T47D (cell line): ENCODE results near the gene DSCAML1.

Source experiments
- DNase-seq, 2 experiments: peaks; one replicate each; pipeline versions ENCODE4 v3.0.0 to v3.0.0-alpha.2; 2011 to 2012; ENCODE audit warnings: low read depth in 1 of 2, low spot score in 1 of 2
- JUND ChIP-seq: IDR thresholded peaks from 2 replicates; pipeline ENCODE4 v1.6.1; 2012; ENCODE audit warnings: low read depth
- in situ Hi-C: cut with HindIII; loops from 2 replicates; pipeline ENCODE4 v1.10.0; 2016; ENCODE audit warnings: low sequenced_read_pairs, low pct_unique_long_range_greater_than_20kb

Gene DSCAML1

DNA sequence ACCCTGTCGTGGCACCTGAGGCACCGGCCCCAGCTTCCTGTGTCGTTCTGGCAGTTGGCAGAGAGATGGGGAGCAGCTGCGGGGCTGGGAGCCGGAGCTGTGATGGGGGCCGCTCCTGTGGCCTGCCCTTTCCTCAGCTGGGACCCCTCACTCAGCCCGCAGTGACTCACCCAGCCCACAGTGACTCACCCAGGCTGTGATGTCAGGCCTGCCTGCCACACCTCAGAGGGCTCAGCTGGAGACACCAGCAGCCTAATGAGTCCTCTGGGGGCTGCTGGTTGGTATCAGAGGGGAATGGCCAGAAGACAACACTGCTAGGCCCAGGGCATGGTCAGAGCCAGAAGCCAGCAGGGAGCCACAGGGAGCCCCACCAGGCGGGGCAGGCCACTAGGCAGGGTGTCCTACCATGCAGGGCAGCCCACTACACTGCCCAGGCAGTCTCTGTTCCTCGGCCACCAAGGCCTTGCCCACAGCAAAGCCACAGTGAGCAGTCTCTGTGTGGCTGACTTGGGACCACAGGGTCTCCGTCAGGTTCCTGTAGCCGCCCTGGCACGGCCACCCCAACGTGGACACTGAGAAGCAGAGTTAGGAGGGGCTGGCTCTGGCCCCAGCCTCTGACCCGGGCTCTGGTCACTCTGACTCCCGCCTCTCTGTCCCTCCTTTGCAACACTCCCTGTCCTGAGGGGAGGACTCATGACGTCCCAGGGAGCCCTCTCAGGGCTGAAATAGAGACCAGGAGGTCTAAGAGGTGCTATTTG lies 31.8 kb upstream of the DSCAML1 start:
- TF ChIP-seq JUND = no peak
- in situ Hi-C loops = no loop called here
- DNase-seq = no peak

GRCh38 chr11:117827521-117828511 lies 30.8 kb upstream of the DSCAML1 start:
- no peak for DNase-seq
- no peak for TF ChIP-seq JUND
- in situ Hi-C loops = no loop called here

GRCh38 chr11:117826832-117827231 lies 29.8 kb upstream of the DSCAML1 start:
- in situ Hi-C loops = no loop called here
- no peak for DNase-seq
- no peak for TF ChIP-seq JUND

GRCh38 chr11:117826190-117826570 lies 29.2 kb upstream of the DSCAML1 start:
- in situ Hi-C loops = no loop called here
- no peak for DNase-seq
- no peak for TF ChIP-seq JUND

GRCh38 chr11:117825538-117826189 lies 28.6 kb upstream of the DSCAML1 start:
- no peak for DNase-seq
- in situ Hi-C loops = no loop called here
- no peak for TF ChIP-seq JUND

DNA sequence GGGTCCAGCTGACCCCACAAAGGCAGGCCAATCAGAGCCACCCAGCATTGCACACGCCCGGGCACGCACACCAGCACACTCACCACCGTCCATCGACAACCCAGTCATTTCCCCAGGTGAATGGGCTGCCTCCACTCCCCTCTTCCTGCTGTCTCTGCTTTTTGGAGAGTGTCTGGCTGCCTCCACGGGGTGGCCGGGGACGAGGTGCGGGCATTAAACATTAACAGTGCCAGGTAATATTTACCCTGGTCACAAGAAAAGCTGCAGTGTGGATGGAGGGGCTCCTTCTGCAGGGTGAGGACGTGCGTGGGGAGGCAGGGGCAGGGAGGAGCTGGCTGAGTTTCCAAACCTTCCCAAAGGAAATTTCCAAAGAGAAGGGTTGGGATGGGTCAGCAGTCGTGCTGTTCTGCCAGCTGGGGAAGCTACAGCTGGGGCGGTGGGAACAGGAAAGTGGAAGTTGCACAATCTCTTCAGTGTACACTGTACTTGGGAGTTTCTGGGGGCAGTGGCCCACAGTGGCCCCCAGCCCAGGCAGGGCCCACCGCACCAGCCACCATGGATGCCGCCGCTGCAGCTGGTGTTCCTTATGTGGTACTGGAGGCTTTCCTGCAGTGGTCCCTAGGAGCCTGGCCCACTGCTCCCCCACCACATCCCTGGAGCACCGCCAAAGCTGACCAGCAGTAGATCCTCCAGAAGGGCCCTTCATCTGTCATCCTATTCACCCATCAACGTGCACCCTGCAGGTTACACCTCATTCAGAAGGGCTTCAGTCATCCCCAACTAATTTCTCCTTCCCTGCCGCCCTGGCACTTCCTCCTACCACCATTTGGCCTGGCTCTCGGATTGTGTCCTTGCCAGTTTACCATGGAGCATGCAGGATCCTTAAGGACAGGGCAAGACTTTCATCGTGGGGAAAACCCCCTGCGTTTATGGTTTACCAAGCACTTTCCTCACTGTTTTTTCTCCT lies 27.8 kb upstream of the DSCAML1 start, which contains the start of gene FXYD2:
TSS of gene FXYD2 (minus strand) at position 174 of the 967 bp plus-strand sequence. CDS start at position 108, 66 bp downstream.
- no peak for DNase-seq
- in situ Hi-C loops = loop anchor here (25.0 kb wide), 1 partner anchor 388 kb away; no protein-coding TSS in a partner anchor
- TF ChIP-seq JUND = no peak

- DNase-seq = no peak
- in situ Hi-C loops = loop anchor here (25.0 kb wide), 1 partner anchor 387 kb away; no protein-coding TSS in a partner anchor
- no peak for TF ChIP-seq JUND
Observed at GRCh38 chr11:117823946-117824420, 27.0 kb upstream of the DSCAML1 start.

DNA sequence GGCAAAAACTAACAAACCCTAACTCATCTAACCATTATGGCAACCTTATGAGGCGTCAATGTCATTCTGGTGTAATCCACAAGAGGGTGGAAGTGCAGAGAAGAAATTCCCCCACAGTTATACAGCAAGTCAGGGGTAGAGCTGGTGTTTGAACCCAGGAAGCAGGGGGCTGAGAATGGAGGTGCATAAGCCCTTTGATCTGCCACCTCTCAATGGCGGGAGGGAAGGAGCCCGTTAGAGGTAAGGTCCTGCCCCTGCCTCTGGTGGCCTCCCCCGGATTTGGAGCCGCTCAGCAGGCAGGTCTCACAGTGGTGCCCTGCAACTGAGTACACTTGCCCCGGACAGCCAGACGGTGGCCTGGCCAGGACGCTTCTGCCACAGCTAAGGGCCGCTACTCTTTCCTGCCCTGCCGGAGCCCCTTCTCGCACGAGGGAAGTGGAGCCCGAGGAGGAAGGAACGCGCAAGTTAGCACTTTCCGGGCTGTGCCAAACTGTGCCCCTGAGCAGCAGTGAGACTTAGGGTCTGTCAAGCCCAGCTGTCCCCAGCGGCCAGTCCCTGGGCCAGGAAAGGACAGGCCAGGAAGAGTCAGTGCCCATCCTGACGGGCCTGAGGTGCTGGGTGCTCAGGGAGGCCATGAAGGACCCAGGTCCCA lies 26.4 kb upstream of the DSCAML1 start:
- DNase-seq = no peak

GRCh38 chr11:117822074-117823033 lies 25.3 kb upstream of the DSCAML1 start:
- in situ Hi-C loops = loop anchor here (25.0 kb wide), 1 partner anchor 385 kb away; no protein-coding TSS in a partner anchor
- no peak for TF ChIP-seq JUND
- peak; percentile 51 to 65 for DNase-seq

More for the DNA sequence above, 26.4 kb upstream of the DSCAML1 start:
- in situ Hi-C loops = loop anchor here (25.0 kb wide), 1 partner anchor 386 kb away; no protein-coding TSS in a partner anchor
- no peak for TF ChIP-seq JUND

GRCh38 chr11:117821431-117821830 lies 24.4 kb upstream of the DSCAML1 start:
- in situ Hi-C loops = loop anchor here (25.0 kb wide), 1 partner anchor 384 kb away; no protein-coding TSS in a partner anchor
- no peak for TF ChIP-seq JUND
- no peak for DNase-seq
